Dermis lymphatic vessel endothelial cell (primary cell): ENCODE measurements around the gene MAGEB5. TPM values are rescaled to one million over a fixed set of nuclear protein-coding genes. Genes with fewer than 3 reads are reported as not detected.

Experiments used
- total RNA-seq: library from RNA; depleted of rRNA; stranded (reverse); fragments of >200 nt; gene quantifications from 2 replicates; pipeline ENCODE4 v1.2.1, GENCODE V29; 2014

The MAGEB5 gene, protein sequence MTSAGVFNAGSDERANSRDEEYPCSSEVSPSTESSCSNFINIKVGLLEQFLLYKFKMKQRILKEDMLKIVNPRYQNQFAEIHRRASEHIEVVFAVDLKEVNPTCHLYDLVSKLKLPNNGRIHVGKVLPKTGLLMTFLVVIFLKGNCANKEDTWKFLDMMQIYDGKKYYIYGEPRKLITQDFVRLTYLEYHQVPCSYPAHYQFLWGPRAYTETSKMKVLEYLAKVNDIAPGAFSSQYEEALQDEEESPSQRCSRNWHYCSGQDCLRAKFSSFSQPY
- total RNA-seq = not detected in 2 replicates

GRCh38 chrX:26215869-26216268 is at the start of gene MAGEB5:
Gene MAGEB5, plus strand, starts transcription at chrX:26216169. Its CDS starts 1,133 bp downstream, at chrX:26217302.

GRCh38 chrX:26192204-26192603 is 23.8 kb upstream of the MAGEB5 start, which contains the start of gene MAGEB6:
Gene MAGEB6, plus strand, starts transcription at chrX:26192440. Its CDS starts 1,407 bp downstream, at chrX:26193847.

Other genes starting within 250 kb of the MAGEB5 start
- gene MAGEB18, start 77.8 kb upstream of the MAGEB5 start, total RNA-seq = not detected in 2 replicates
- gene MAGEB6B, start 55.6 kb upstream of the MAGEB5 start, total RNA-seq = not detected in 2 replicates
- gene MAGEB6, start 23.7 kb upstream of the MAGEB5 start, total RNA-seq = not detected in 2 replicates